ENCODE measurements around the gene EYA4.

- no peak for TF ChIP-seq CTCF (conservative IDR thresholded peaks at IDR 0.05 in 1 of 2, IDR thresholded peaks at IDR 0.05 in 1 of 2; ENCODE audit: extremely low read depth in 1 of 2, insufficient read depth in 1 of 2, low read depth in 1 of 2, low read length in 2 of 2)
- TF ChIP-seq EZH2 (IDR thresholded peaks at IDR 0.05; ENCODE audit: borderline replicate concordance, low read length): no peak
Observed at GRCh38 chr6:133205304-133205703, 35.9 kb upstream of the EYA4 start.

All from mammary epithelial cell (primary cell).